Ishikawa (cell line): Measurements from ENCODE around the gene EHD4.

ENCODE experiments used
- CEBPB ChIP-seq: IDR thresholded peaks from 2 replicates; pipeline ENCODE4 v1.6.1; 2012
- CREB1 ChIP-seq: IDR thresholded peaks from 2 replicates; pipeline ENCODE4 v1.6.1; 2012; ENCODE audit warnings: low read depth
- EGR1 ChIP-seq: IDR thresholded peaks from 2 replicates; pipeline ENCODE4 v1.6.1; 2012
- EP300 ChIP-seq: IDR thresholded peaks from 2 replicates; pipeline ENCODE4 v1.6.1; 2012; ENCODE audit warnings: borderline replicate concordance
- FOXM1 ChIP-seq: IDR thresholded peaks from 2 replicates; pipeline ENCODE4 v1.6.1; 2012; ENCODE audit warnings: low read depth, borderline replicate concordance
- MAX ChIP-seq: IDR thresholded peaks from 2 replicates; pipeline ENCODE4 v1.6.1; 2012
- NFIC ChIP-seq: IDR thresholded peaks from 2 replicates; pipeline ENCODE4 v1.6.1; 2012
- RAD21 ChIP-seq: IDR thresholded peaks from 2 replicates; pipeline ENCODE4 v1.6.1; 2012; ENCODE audit warnings: low read depth
- REST ChIP-seq: IDR thresholded peaks from 2 replicates; pipeline ENCODE4 v1.6.1; 2012; ENCODE audit warnings: low read depth, mild to moderate bottlenecking
- TAF1 ChIP-seq: IDR thresholded peaks from 2 replicates; pipeline ENCODE4 v1.6.1; 2012; ENCODE audit warnings: low read depth, mild to moderate bottlenecking
- TCF12 ChIP-seq: IDR thresholded peaks from 2 replicates; pipeline ENCODE4 v1.6.1; 2012; ENCODE audit warnings: low read depth
- TEAD4 ChIP-seq: IDR thresholded peaks from 2 replicates; pipeline ENCODE4 v1.6.1; 2012
- USF1 ChIP-seq: IDR thresholded peaks from 2 replicates; pipeline ENCODE4 v1.6.1; 2012
- YY1 ChIP-seq: IDR thresholded peaks from 2 replicates; pipeline ENCODE4 v1.6.1; 2012; ENCODE audit warnings: low read depth
- ZBTB7A ChIP-seq: IDR thresholded peaks from 2 replicates; pipeline ENCODE4 v1.6.1; 2012; ENCODE audit warnings: low read depth

EHD4 gene

GRCh38 chr15:41982133-41982930, 10.0 kb upstream of the EHD4 start:
- TF ChIP-seq EGR1 (no peak), EP300 (no peak), NFIC (no peak), REST (no peak), YY1 (no peak), CEBPB (no peak), TEAD4 (no peak)

- TF ChIP-seq REST (no peak), TCF12 (no peak), RAD21 (no peak), NFIC (no peak), FOXM1 (no peak)
Observed at GRCh38 chr15:41981371-41982132, 9.2 kb upstream of the EHD4 start.

- no peak for TF ChIP-seq TEAD4
- no peak for TF ChIP-seq REST
- TF ChIP-seq EP300 = no peak
Observed at GRCh38 chr15:41980654-41981323, 8.4 kb upstream of the EHD4 start.

GRCh38 chr15:41979493-41980266, 7.3 kb upstream of the EHD4 start:
- TF ChIP-seq EP300 (no peak), USF1 (no peak), ZBTB7A (no peak), REST (no peak), RAD21 (no peak), MAX (no peak), EGR1 (no peak), TEAD4 (no peak), TCF12 (no peak), FOXM1 (no peak), YY1 (no peak), NFIC (no peak), CREB1 (no peak), TAF1 (no peak), CEBPB (no peak)
